Ishikawa (cell line): ENCODE measurements around the gene LIX1.

Source experiments
- CEBPB ChIP-seq: IDR thresholded peaks from 2 replicates; pipeline ENCODE4 v1.6.1; 2012
- EGR1 ChIP-seq: IDR thresholded peaks from 2 replicates; pipeline ENCODE4 v1.6.1; 2012
- EP300 ChIP-seq: IDR thresholded peaks from 2 replicates; pipeline ENCODE4 v1.6.1; 2012; ENCODE audit warnings: borderline replicate concordance
- NFIC ChIP-seq: IDR thresholded peaks from 2 replicates; pipeline ENCODE4 v1.6.1; 2012
- RAD21 ChIP-seq: IDR thresholded peaks from 2 replicates; pipeline ENCODE4 v1.6.1; 2012; ENCODE audit warnings: low read depth
- REST ChIP-seq: IDR thresholded peaks from 2 replicates; pipeline ENCODE4 v1.6.1; 2012; ENCODE audit warnings: low read depth, mild to moderate bottlenecking
- TAF1 ChIP-seq: IDR thresholded peaks from 2 replicates; pipeline ENCODE4 v1.6.1; 2012; ENCODE audit warnings: low read depth, mild to moderate bottlenecking
- TEAD4 ChIP-seq: IDR thresholded peaks from 2 replicates; pipeline ENCODE4 v1.6.1; 2012

GRCh38 chr5:97164846-97165245 is 22.4 kb upstream of the LIX1 start:
- TF ChIP-seq TAF1: no peak
- no peak for TF ChIP-seq CEBPB
- TF ChIP-seq EP300: no peak
- TF ChIP-seq EGR1: no peak
- no peak for TF ChIP-seq RAD21
- no peak for TF ChIP-seq REST
- no peak for TF ChIP-seq NFIC
- TF ChIP-seq TEAD4: no peak
